ENCODE measurements around the gene GDI1. TPM values are rescaled to one million over a fixed set of nuclear protein-coding genes. Genes with fewer than 3 reads are reported as not detected.

Gene GDI1
- total and polyA plus RNA-seq, 9 donors = 45.4 to 106 (median 91.3) TPM

- Histone ChIP-seq H3K27me3 (ENCODE audit: control insufficient read depth, insufficient read depth, low read length) (no peaks in the 10 kb centered on the region), H3K4me3 (ENCODE audit: low read length) (peak within 1 kb of the TSS; percentile 53), H3K36me3 (ENCODE audit: control insufficient read depth, insufficient read depth, low read length) (peaks cover 65% of the 10 kb centered on the region), H3K4me1 (ENCODE audit: control insufficient read depth, insufficient read depth, low read length) (peaks cover 17% of the 10 kb centered on the region), H3K9me3 (replicated peaks; ENCODE audit: control insufficient read depth, low read depth, low read length) (peaks cover 3% of the 10 kb centered on the region), H3K27ac (ENCODE audit: low read length) (peak within 1 kb of the TSS; percentile 85)
- 21% methylated on average over 93 of the region's 94 CpGs for WGBS (ENCODE audit: insufficient coverage)
- peak; percentile 86 for DNase-seq
Measured at GRCh38 chrX:154443992-154444754, 7.2 kb downstream of the GDI1 start, which contains the start of gene FAM50A. Gene FAM50A (plus strand): TSS chrX:154444141. CDS start chrX:154444236, 95 bp downstream.

DNA sequence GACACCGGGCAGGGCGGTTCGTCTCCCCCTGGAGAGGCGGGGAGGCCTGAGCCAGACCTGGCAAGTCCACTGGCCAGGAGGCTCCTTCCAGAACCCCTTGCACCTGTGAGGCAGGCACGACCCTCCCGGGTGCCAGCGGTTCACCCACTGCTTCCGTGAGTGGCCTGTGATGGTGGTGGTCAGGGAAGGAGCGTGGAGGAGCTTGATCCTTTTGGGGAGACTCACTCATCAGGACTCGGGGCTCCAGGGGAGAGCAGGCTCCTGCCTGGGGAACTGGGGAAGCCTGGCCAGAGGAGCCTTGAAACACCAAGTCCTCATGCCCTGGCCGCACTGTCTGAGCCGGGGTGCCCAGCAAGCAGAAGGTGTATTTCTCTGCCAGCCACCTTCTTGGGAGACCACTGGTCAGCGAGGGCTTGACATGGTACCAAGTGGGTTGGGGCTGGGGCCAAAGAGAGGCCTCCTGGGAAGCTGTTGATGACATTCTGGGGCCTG lies 7.8 kb downstream of the GDI1 start:
- H3K9me3 ChIP-seq (replicated peaks; ENCODE audit: control insufficient read depth, low read depth, low read length) = peaks cover 3% of the 10 kb centered on the region
- H3K4me1 ChIP-seq (ENCODE audit: control insufficient read depth, insufficient read depth, low read length) = peaks cover 17% of the 10 kb centered on the region
- H3K4me3 ChIP-seq (ENCODE audit: low read length) = peak overlapping the region; percentile 53
- peak overlapping the region; percentile 35 for H3K27ac ChIP-seq (ENCODE audit: low read length)
- no peak for DNase-seq
- H3K27me3 ChIP-seq (ENCODE audit: control insufficient read depth, insufficient read depth, low read length) = no peaks in the 10 kb centered on the region
- peaks cover 65% of the 10 kb centered on the region for H3K36me3 ChIP-seq (ENCODE audit: control insufficient read depth, insufficient read depth, low read length)
- 56% methylated on average over 8 of the region's 13 CpGs for WGBS (ENCODE audit: insufficient coverage)

DNA sequence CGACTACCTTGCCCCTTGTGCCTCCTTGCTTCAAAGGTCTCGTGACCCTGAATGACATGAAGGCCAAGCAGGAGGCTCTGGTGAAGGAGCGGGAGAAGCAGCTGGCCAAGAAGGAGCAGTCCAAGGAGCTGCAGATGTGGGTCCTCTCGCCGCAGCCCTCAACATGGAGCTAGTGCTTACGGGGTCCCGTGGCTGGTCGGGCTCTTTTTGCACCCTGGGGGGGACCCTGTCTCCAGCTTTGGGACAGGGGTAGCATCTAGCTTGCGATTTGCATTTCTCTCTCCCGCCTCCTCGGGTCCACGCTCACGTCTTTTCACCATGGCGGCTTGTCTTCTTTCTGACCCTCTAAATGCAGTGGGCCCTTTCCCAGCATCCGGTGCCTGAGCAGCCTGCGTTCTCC lies 8.8 kb downstream of the GDI1 start:
- Histone ChIP-seq H3K4me1 (ENCODE audit: control insufficient read depth, insufficient read depth, low read length) (peaks cover 17% of the 10 kb centered on the region), H3K36me3 (ENCODE audit: control insufficient read depth, insufficient read depth, low read length) (peaks cover 65% of the 10 kb centered on the region), H3K27me3 (ENCODE audit: control insufficient read depth, insufficient read depth, low read length) (no peaks in the 10 kb centered on the region), H3K4me3 (ENCODE audit: low read length) (no peak overlapping the region), H3K9me3 (replicated peaks; ENCODE audit: control insufficient read depth, low read depth, low read length) (peaks cover 3% of the 10 kb centered on the region), H3K27ac (ENCODE audit: low read length) (no peak overlapping the region)
- no peak for DNase-seq
- 88% methylated on average over 16 of the region's 16 CpGs for WGBS (ENCODE audit: insufficient coverage)

GRCh38 chrX:154446430-154446829 lies 9.5 kb downstream of the GDI1 start:
- Histone ChIP-seq H3K9me3 (replicated peaks; ENCODE audit: control insufficient read depth, low read depth, low read length) (peaks cover 3% of the 10 kb centered on the region), H3K27me3 (ENCODE audit: control insufficient read depth, insufficient read depth, low read length) (no peaks in the 10 kb centered on the region), H3K4me1 (ENCODE audit: control insufficient read depth, insufficient read depth, low read length) (peaks cover 17% of the 10 kb centered on the region), H3K36me3 (ENCODE audit: control insufficient read depth, insufficient read depth, low read length) (peaks cover 61% of the 10 kb centered on the region), H3K4me3 (ENCODE audit: low read length) (no peak overlapping the region), H3K27ac (ENCODE audit: low read length) (no peak overlapping the region)
- WGBS (ENCODE audit: insufficient coverage) = 82% methylated on average over 12 of the region's 12 CpGs
- DNase-seq = no peak

DNA sequence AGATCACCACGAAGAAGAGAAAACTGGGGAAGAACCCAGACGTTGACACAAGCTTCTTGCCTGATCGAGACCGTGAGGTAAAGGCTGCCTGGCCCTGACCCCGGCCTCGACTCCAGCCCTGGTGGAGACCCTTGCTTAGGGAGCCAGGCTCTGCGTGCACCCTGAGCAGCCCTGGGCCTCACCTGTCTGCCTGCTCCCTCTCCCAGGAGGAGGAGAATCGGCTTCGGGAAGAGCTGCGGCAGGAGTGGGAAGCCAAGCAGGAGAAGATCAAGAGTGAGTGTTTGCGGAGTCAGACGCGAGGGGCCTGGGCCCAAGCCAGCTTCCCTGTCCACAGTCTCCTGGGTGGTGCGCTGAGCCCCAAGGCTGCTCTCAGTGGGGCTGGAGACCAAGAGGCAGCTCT lies 11.5 kb downstream of the GDI1 start:
- Histone ChIP-seq H3K9me3 (replicated peaks; ENCODE audit: control insufficient read depth, low read depth, low read length) (no peaks in the 10 kb centered on the region), H3K4me3 (ENCODE audit: low read length) (no peak overlapping the region), H3K4me1 (ENCODE audit: control insufficient read depth, insufficient read depth, low read length) (peaks cover 15% of the 10 kb centered on the region), H3K27me3 (ENCODE audit: control insufficient read depth, insufficient read depth, low read length) (no peaks in the 10 kb centered on the region), H3K36me3 (ENCODE audit: control insufficient read depth, insufficient read depth, low read length) (peaks cover 48% of the 10 kb centered on the region), H3K27ac (ENCODE audit: low read length) (no peak overlapping the region)
- no peak for DNase-seq
- WGBS (ENCODE audit: insufficient coverage) = 83% methylated on average over 14 of the region's 14 CpGs

DNA sequence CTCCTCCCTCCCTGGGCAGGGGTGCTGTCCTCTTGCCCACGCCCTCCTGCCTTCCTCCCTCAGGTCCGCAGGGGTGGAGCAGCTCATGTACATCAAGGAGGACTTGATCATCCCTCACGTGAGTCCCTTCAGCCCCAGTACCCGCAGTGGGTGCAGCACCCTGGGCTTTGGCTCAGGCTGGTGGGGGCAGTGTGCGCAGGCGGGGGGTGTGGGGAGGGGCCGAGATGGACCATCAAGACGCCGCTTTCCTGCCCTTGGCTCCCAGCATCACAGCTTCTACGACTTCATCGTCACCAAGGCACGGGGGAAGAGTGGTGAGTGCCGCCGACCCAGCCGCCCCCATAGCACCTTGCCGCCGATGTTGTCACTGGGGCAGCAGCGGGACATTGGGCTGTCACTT lies 12.7 kb downstream of the GDI1 start:
- H3K36me3 ChIP-seq (ENCODE audit: control insufficient read depth, insufficient read depth, low read length) = peaks cover 48% of the 10 kb centered on the region
- 86% methylated on average over 14 of the region's 18 CpGs for WGBS (ENCODE audit: insufficient coverage)

DNA sequence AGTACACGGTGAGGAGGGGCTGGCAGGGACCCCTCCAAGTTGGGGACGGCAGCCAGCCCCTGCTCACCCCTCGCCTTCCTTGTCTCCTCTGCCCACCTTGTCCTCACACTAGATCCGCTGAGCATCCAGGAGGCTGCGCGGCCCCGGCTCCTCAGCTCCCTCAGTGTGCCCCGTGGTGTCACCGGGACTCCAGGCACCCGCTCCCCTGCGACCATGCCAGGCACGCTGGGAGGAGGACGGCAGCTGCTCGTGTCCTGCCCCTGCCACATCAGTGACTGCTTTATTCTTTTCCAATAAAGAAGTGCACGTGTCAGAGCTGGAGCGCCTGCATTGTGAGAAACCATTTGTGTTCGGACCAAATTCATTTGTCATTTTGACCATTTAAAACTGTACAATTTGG lies 13.4 kb downstream of the GDI1 start:
- WGBS (ENCODE audit: insufficient coverage) = 91% methylated on average over 16 of the region's 17 CpGs
- Histone ChIP-seq H3K9me3 (replicated peaks; ENCODE audit: control insufficient read depth, low read depth, low read length) (no peaks in the 10 kb centered on the region), H3K4me3 (ENCODE audit: low read length) (no peak overlapping the region), H3K27me3 (ENCODE audit: control insufficient read depth, insufficient read depth, low read length) (no peaks in the 10 kb centered on the region), H3K36me3 (ENCODE audit: control insufficient read depth, insufficient read depth, low read length) (peaks cover 48% of the 10 kb centered on the region), H3K4me1 (ENCODE audit: control insufficient read depth, insufficient read depth, low read length) (peaks cover 5% of the 10 kb centered on the region), H3K27ac (ENCODE audit: low read length) (no peak overlapping the region)
- DNase-seq = no peak

More for the DNA sequence above, 12.7 kb downstream of the GDI1 start:
- no peak overlapping the region for H3K4me3 ChIP-seq (ENCODE audit: low read length)
- peaks cover 11% of the 10 kb centered on the region for H3K4me1 ChIP-seq (ENCODE audit: control insufficient read depth, insufficient read depth, low read length)
- H3K9me3 ChIP-seq (replicated peaks; ENCODE audit: control insufficient read depth, low read depth, low read length) = no peaks in the 10 kb centered on the region
- no peak for DNase-seq
- H3K27me3 ChIP-seq (ENCODE audit: control insufficient read depth, insufficient read depth, low read length) = no peaks in the 10 kb centered on the region
- H3K27ac ChIP-seq (ENCODE audit: low read length) = no peak overlapping the region

DNA sequence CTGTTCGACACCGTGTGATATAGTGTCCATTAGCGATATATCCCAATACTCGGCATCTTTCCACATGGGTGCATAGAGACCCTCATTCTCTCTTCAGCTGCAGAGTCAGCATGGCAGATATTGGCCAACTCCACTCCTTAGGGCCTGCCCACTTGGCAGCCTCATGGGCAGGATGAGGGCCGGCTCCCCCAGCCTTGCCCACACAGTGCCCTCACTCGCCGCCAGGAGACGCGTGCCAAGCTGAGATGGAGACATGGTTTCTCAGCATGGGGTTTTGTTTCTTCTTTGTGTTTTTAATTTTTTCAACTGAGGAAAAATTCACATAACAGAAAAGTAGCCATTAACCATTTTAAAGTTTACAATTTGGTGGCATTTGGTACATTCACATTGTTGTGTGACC lies 15.9 kb downstream of the GDI1 start:
- DNase-seq = no peak
- peaks cover 29% of the 10 kb centered on the region for H3K36me3 ChIP-seq (ENCODE audit: control insufficient read depth, insufficient read depth, low read length)
- H3K27ac ChIP-seq (ENCODE audit: low read length) = no peak overlapping the region
- H3K9me3 ChIP-seq (replicated peaks; ENCODE audit: control insufficient read depth, low read depth, low read length) = no peaks in the 10 kb centered on the region
- no peak overlapping the region for H3K4me3 ChIP-seq (ENCODE audit: low read length)
- WGBS (ENCODE audit: insufficient coverage) = 92% methylated on average over 4 of the region's 9 CpGs
- no peaks in the 10 kb centered on the region for H3K4me1 ChIP-seq (ENCODE audit: control insufficient read depth, insufficient read depth, low read length)
- H3K27me3 ChIP-seq (ENCODE audit: control insufficient read depth, insufficient read depth, low read length) = no peaks in the 10 kb centered on the region

DNA sequence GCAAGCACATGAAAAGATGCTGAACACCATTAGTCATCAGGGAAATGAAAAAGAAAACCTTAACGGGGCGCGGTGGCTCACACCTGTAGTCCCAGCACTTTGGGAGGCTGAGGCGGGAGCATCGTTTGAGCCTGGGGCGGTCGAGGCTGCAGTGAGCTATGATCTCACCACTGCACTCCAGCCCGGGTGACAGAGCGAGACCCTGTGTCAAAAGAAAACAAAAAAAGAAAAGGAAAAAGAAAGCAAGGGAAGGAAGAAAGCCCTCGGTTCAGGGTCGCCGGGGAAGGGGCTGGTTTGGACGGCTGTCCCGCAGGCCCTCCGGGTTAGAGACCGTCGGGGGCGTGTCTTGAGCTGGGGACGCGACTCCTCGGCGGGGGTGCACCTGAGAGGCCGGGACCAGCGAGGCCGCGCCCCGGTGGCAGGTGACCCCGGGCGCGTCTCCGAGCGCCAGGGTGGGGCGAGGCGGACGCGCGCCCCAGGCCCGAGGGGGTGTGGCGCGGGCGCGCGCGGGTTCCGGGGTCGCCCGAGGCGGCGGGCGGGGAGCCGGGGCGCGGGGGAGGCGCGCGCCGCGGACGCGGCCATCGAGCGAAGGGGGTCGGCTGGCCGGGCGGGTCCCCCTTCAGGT lies 20.6 kb downstream of the GDI1 start:
- 37% methylated on average over 59 of the region's 65 CpGs for WGBS (ENCODE audit: insufficient coverage)
- Histone ChIP-seq H3K27ac (ENCODE audit: low read length) (no peak overlapping the region), H3K27me3 (ENCODE audit: control insufficient read depth, insufficient read depth, low read length) (no peaks in the 10 kb centered on the region), H3K4me3 (ENCODE audit: low read length) (peak overlapping the region; percentile 43), H3K4me1 (ENCODE audit: control insufficient read depth, insufficient read depth, low read length) (peaks cover 9% of the 10 kb centered on the region), H3K36me3 (ENCODE audit: control insufficient read depth, insufficient read depth, low read length) (peaks cover 21% of the 10 kb centered on the region), H3K9me3 (replicated peaks; ENCODE audit: control insufficient read depth, low read depth, low read length) (peaks cover under 1% of the 10 kb centered on the region)
- DNase-seq = peak; percentile 39

- peaks cover 2% of the 10 kb centered on the region for H3K9me3 ChIP-seq (replicated peaks; ENCODE audit: control insufficient read depth, low read depth, low read length)
- WGBS (ENCODE audit: insufficient coverage) = 30% methylated on average over 67 of the region's 88 CpGs
- no peak within 1 kb of the TSS for H3K27ac ChIP-seq (ENCODE audit: low read length)
- peak; percentile 69 for DNase-seq
- peak within 1 kb of the TSS; percentile 65 for H3K4me3 ChIP-seq (ENCODE audit: low read length)
- H3K27me3 ChIP-seq (ENCODE audit: control insufficient read depth, insufficient read depth, low read length) = no peaks in the 10 kb centered on the region
- H3K36me3 ChIP-seq (ENCODE audit: control insufficient read depth, insufficient read depth, low read length) = peaks cover 26% of the 10 kb centered on the region
- H3K4me1 ChIP-seq (ENCODE audit: control insufficient read depth, insufficient read depth, low read length) = peaks cover 9% of the 10 kb centered on the region
Measured at GRCh38 chrX:154458116-154458953, 21.4 kb downstream of the GDI1 start, which contains the start of gene PLXNA3. Gene PLXNA3 (plus strand): TSS chrX:154458281. CDS start chrX:154460184, 1,903 bp downstream.

Data from muscle of leg (tissue), 11 donors.